Loucy (cell line): ENCODE data around the gene SNX24.

ENCODE experiments used
- H2AFZ ChIP-seq: fragments of 200-600 bp; sonication (generic); 2 replicates; pipeline ENCODE4 v1.6.0; 2016; ENCODE audit warnings: antibody characterized with exemption, mild to moderate bottlenecking, low read length, moderate library complexity
- H3F3A ChIP-seq: fragments of 200-600 bp; 2 replicates; pipeline ENCODE4 v1.6.0; 2016; ENCODE audit warnings: antibody characterized with exemption, low read depth, mild to moderate bottlenecking
- H3K27me3 ChIP-seq: fragments of 200-600 bp; sonication (generic); 2 replicates; pipeline ENCODE4 v1.6.1; 2014; ENCODE audit warnings: low read length, mild to moderate bottlenecking; ENCODE audit not compliant: insufficient read depth, poor library complexity, severe bottlenecking
- H3K36me3 ChIP-seq: fragments of 200-600 bp; sonication (generic); 2 replicates; pipeline ENCODE4 v1.6.1; 2016; ENCODE audit warnings: low read length; ENCODE audit not compliant: insufficient read depth
- H3K4me1 ChIP-seq: fragments of 200-600 bp; sonication (generic); 2 replicates; pipeline ENCODE4 v1.5.1; 2014; ENCODE audit warnings: low read length, mild to moderate bottlenecking; ENCODE audit not compliant: insufficient read depth, poor library complexity, severe bottlenecking
- H3K4me2 ChIP-seq: fragments of 200-600 bp; sonication (generic); 2 replicates; pipeline ENCODE4 v1.6.0; 2014; ENCODE audit warnings: antibody characterized with exemption, low read length, low read depth, mild to moderate bottlenecking; ENCODE audit not compliant: poor library complexity, severe bottlenecking
- H3K4me3 ChIP-seq: fragments of 200-600 bp; sonication (generic); 2 replicates; pipeline ENCODE4 v1.5.1; 2014; ENCODE audit warnings: low read length, mild to moderate bottlenecking, mixed read lengths; ENCODE audit not compliant: poor library complexity, severe bottlenecking
- H3K79me2 ChIP-seq: fragments of 200-600 bp; sonication (generic); 2 replicates; pipeline ENCODE4 v1.6.1; 2014; ENCODE audit warnings: low read length; ENCODE audit not compliant: insufficient read depth
- H3K9ac ChIP-seq: fragments of 200-600 bp; sonication (generic); 2 replicates; pipeline ENCODE4 v1.6.0; 2014; ENCODE audit warnings: mild to moderate bottlenecking, low read depth, low read length, moderate library complexity; ENCODE audit not compliant: poor library complexity, severe bottlenecking
- H3K9me2 ChIP-seq: fragments of 200-600 bp; sonication (generic); replicated peaks from 2 replicates; pipeline ENCODE4 v1.6.1; 2016; ENCODE audit warnings: low read depth, low read length, mixed read lengths
- H3K9me3 ChIP-seq: fragments of 200-600 bp; sonication (generic); 2 replicates; pipeline ENCODE4 v1.6.1; 2014; ENCODE audit warnings: mild to moderate bottlenecking, antibody characterized with exemption, low read length, low read depth; ENCODE audit not compliant: insufficient read depth
- H4K20me1 ChIP-seq: fragments of 200-600 bp; sonication (generic); 2 replicates; pipeline ENCODE4 v1.6.0; 2014; ENCODE audit warnings: antibody characterized with exemption, low read length, mild to moderate bottlenecking; ENCODE audit not compliant: insufficient read depth, poor library complexity, severe bottlenecking
- EZH2phosphoT487 ChIP-seq: fragments of 200-600 bp; IDR thresholded peaks from 2 replicates; pipeline ENCODE4 v1.6.1; 2018; ENCODE audit warnings: antibody characterized with exemption, mild to moderate bottlenecking, moderate library complexity, borderline replicate concordance
- TF ChIP-seq, protein P1 (sequence below): fragments of 200-600 bp; sonication (generic); conservative IDR thresholded peaks from 2 replicates; pipeline ENCODE4 v1.5.1; 2014; ENCODE audit warnings: mild to moderate bottlenecking, antibody characterized with exemption, low read length

SNX24 gene

DNA sequence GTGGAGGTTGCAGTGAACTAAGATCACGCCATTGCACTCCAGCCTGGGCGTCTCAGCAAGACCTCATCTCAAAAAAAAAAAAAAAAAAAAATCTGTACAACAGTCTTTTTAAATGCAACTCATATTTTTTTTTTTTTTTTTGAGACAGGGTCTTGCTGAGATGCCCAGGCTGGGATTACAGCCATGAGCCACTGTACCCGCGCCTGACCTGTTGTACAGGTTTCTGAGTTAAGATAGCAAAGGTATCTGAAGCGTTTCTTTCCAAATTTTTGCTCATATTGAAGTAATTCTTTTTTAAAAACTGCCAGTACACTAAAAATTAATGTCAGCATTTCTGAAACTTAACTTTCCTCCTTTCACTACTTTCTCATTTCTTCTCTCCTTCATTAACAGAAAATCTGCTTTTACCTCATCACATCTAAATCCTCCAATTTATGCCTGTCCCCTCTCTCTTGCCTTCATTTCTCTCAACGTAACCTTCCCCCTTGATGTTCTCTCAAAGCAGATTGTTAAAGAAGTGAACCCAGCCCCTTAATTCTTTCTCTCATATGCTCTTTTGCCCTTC, 3.3 kb upstream of the SNX24 start:
- Histone ChIP-seq H3K9me2 (no peaks in the 10 kb centered on the region), H3K4me1 (peaks cover 11% of the 10 kb centered on the region), H3K9ac (no peak overlapping the region), H2AFZ (no peak overlapping the region), H3K79me2 (no peaks in the 10 kb centered on the region), H3K27me3 (no peaks in the 10 kb centered on the region), H4K20me1 (no peaks in the 10 kb centered on the region), H3K4me3 (no peak overlapping the region), H3F3A (peaks cover 7% of the 10 kb centered on the region; the same call in 1 of the 2 replicates), H3K4me2 (no peak overlapping the region), H3K36me3 (no peaks in the 10 kb centered on the region), H3K9me3 (no peaks in the 10 kb centered on the region)
- TF ChIP-seq EZH2phosphoT487 = no peak
- TF ChIP-seq, protein P1, sequence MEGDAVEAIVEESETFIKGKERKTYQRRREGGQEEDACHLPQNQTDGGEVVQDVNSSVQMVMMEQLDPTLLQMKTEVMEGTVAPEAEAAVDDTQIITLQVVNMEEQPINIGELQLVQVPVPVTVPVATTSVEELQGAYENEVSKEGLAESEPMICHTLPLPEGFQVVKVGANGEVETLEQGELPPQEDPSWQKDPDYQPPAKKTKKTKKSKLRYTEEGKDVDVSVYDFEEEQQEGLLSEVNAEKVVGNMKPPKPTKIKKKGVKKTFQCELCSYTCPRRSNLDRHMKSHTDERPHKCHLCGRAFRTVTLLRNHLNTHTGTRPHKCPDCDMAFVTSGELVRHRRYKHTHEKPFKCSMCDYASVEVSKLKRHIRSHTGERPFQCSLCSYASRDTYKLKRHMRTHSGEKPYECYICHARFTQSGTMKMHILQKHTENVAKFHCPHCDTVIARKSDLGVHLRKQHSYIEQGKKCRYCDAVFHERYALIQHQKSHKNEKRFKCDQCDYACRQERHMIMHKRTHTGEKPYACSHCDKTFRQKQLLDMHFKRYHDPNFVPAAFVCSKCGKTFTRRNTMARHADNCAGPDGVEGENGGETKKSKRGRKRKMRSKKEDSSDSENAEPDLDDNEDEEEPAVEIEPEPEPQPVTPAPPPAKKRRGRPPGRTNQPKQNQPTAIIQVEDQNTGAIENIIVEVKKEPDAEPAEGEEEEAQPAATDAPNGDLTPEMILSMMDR = no peak

DNA sequence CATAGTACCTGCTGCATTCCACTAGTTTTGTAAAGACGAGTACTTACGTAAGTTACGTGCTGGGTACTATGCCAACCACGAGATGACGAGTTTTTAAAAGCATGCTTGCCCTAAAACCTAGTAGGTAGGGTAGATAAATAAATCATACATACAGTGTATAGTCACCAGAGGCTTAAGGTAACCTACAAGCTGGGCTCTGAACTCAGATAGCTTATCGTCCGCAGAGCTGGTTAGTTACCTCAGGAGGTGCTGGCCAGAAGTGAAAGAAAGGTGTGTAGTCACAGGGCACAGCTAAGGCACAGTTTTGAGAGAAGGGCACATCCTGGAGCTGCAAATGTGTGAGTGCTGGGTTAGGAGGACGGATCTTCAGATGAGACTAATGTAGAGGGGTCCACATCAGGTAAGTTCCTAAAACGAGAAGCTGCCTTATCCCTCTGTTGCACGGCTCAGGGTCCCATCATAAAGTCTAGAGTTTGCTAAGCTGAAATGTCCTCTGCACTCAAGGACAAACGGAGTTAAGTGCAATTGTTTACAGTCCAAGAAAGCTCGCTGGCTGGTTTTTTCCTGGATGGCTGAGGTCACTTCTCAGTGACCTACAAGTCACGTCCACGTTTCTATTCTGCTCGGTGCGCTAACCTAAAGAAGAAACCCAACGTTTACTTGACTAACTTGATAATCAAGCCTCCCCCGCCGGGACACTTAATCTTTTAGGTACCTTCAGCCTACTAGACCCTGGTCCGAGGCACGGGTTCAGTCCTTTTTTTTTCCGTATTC, 1.1 kb upstream of the SNX24 start:
- Histone ChIP-seq H3K9ac (peak overlapping the region; percentile 84), H4K20me1 (no peaks in the 10 kb centered on the region), H2AFZ (peak overlapping the region; percentile 98), H3K9me2 (no peaks in the 10 kb centered on the region), H3K79me2 (no peaks in the 10 kb centered on the region), H3K27me3 (no peaks in the 10 kb centered on the region), H3F3A (peaks cover 7% of the 10 kb centered on the region; the same call in 1 of the 2 replicates), H3K4me2 (peak overlapping the region; percentile 86), H3K4me3 (peak overlapping the region; percentile 97), H3K4me1 (peaks cover 11% of the 10 kb centered on the region), H3K9me3 (no peaks in the 10 kb centered on the region), H3K36me3 (no peaks in the 10 kb centered on the region)
- TF ChIP-seq EZH2phosphoT487 = no peak
- TF ChIP-seq, protein P1 = no peak

DNA sequence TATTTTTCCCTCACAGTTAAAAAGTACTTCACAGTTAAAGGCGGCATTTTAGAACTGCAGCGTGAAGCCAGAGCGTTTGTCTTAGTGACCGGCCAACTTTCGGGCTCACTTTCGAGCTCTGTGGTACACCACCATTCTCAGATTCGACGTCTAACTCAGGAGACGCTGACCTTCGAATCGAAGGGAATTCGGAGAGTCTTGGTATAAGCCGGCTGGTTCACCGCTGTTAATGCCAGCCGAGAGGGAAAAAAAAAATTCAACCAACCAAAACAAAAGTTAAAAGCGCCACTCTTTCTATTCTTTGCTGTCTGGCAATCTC, 544 bp upstream of the SNX24 start:
- Histone ChIP-seq H3K4me1 (peaks cover 14% of the 10 kb centered on the region), H3F3A (peaks cover 7% of the 10 kb centered on the region; the same call in 1 of the 2 replicates), H3K9ac (peak overlapping the region; percentile 84), H3K9me3 (no peaks in the 10 kb centered on the region), H3K27me3 (no peaks in the 10 kb centered on the region), H3K9me2 (no peaks in the 10 kb centered on the region), H3K79me2 (no peaks in the 10 kb centered on the region), H2AFZ (peak overlapping the region; percentile 98), H3K4me2 (peak overlapping the region; percentile 86), H3K4me3 (peak overlapping the region; percentile 97), H4K20me1 (no peaks in the 10 kb centered on the region), H3K36me3 (no peaks in the 10 kb centered on the region)
- TF ChIP-seq, protein P1 = no peak
- no peak for TF ChIP-seq EZH2phosphoT487
